CD1c-positive myeloid dendritic cell (primary cell): ENCODE measurements around the gene TMPRSS4.

Experiments used
- DNase-seq: peaks from one replicate; pipeline ENCODE4 v3.0.0-alpha.2; 2016; ENCODE audit errors: extremely low spot score

The TMPRSS4 gene, protein sequence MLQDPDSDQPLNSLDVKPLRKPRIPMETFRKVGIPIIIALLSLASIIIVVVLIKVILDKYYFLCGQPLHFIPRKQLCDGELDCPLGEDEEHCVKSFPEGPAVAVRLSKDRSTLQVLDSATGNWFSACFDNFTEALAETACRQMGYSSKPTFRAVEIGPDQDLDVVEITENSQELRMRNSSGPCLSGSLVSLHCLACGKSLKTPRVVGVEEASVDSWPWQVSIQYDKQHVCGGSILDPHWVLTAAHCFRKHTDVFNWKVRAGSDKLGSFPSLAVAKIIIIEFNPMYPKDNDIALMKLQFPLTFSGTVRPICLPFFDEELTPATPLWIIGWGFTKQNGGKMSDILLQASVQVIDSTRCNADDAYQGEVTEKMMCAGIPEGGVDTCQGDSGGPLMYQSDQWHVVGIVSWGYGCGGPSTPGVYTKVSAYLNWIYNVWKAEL

DNA sequence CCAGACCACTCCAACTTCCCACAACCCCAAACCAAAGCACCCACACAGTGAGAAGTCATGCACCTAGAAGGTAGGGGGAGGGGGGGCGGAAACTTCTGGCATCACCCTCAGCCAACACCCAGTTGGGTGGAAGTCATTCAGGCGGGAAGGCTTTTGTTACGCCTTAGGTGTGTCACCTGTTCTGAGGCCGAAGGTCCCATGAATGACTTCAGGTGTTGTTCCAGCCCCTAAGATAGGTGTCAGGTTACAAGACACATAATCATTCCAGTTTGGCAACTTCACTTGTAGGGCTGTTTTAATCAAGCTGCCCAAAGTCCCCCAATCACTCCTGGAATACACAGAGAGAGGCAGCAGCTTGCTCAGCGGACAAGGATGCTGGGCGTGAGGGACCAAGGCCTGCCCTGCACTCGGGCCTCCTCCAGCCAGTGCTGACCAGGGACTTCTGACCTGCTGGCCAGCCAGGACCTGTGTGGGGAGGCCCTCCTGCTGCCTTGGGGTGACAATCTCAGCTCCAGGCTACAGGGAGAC is at the start of gene TMPRSS4:
Gene TMPRSS4 (plus strand): TSS at position 325 of the 528 bp plus-strand sequence. CDS start 225 bp downstream, outside the sequence.
- no peak for DNase-seq

DNA sequence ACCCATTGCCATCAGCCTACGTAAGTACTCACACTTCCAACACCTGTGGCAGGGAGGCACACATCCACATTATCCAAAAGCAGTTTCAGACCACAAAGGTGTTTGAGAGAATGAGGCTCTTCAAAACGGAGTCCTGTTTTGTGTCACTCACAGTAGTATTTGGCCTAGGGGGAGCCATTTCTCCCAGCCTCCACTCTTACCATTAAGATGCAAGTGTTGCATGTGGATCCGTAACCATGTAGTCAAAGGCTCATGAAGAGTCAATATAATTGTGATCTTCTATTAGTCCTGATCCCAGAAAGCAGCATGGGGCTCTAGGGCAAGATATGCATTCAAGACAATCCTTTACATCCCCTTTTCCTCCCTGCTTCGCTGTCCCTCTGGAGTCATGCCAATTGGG is 49.2 kb upstream of the TMPRSS4 start:
- DNase-seq, result no peak

DNA sequence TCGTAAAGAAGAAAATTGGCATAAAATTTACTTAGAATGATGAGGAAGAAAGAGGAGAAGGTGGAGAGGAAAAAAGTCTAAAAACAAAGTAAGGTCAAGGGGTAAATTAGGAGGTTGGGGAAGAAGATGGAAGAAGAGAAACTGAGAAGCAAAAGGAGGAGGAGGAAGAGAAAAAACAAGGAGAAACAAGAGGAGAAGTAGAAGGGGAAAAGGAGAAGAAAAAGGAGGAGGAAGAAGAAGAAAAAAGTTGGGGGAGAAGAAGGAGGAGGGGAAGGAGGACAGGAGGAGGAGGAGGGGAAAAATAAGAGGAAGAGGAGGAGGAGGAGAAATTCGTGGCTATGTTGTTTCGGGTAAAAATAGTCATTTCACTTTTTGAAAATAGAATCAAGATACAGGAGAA is 48.3 kb upstream of the TMPRSS4 start:
- DNase-seq, result no peak

- DNase-seq, result no peak
Observed at GRCh38 chr11:118033443-118033842, 43.4 kb upstream of the TMPRSS4 start.

GRCh38 chr11:118042141-118042540 is 34.7 kb upstream of the TMPRSS4 start:
- no peak for DNase-seq

DNA sequence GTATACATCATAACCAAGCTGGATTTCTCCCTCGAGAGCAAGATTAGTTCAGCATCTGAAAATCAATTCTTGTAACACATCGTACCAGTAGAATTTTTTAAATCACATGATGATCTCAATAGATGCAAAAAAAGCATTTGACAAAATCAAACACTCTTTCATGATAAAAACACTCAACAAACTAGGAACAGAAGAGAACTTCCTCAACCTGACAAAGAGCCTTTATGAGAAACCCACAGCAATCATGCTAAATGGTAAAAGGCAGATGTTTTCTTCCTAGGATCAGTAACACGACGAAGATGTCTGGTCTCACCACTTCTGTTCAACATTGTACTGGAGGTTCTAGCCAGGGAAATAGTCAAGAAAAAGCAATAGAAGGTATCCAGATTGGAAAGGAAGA is 34.1 kb upstream of the TMPRSS4 start:
- no peak for DNase-seq

DNA sequence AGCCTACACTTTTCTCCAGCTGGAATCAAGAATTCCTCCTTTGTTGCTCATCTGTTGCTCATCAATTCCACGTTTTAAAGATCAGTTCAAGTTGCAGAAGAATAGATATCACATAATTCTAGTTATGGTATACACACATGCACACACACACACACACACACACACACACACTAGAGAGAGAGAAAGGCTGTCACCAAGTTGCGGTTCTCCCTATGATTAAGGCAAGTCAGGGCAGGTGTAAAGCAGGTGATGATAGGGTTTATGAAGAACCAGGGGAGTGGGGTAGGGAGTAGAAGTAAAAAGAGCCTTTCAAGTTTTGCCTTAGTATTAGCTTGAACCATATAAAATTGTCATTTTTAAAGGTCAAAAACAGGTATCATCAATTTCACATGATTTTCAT is 31.7 kb upstream of the TMPRSS4 start:
- DNase-seq, result no peak

DNA sequence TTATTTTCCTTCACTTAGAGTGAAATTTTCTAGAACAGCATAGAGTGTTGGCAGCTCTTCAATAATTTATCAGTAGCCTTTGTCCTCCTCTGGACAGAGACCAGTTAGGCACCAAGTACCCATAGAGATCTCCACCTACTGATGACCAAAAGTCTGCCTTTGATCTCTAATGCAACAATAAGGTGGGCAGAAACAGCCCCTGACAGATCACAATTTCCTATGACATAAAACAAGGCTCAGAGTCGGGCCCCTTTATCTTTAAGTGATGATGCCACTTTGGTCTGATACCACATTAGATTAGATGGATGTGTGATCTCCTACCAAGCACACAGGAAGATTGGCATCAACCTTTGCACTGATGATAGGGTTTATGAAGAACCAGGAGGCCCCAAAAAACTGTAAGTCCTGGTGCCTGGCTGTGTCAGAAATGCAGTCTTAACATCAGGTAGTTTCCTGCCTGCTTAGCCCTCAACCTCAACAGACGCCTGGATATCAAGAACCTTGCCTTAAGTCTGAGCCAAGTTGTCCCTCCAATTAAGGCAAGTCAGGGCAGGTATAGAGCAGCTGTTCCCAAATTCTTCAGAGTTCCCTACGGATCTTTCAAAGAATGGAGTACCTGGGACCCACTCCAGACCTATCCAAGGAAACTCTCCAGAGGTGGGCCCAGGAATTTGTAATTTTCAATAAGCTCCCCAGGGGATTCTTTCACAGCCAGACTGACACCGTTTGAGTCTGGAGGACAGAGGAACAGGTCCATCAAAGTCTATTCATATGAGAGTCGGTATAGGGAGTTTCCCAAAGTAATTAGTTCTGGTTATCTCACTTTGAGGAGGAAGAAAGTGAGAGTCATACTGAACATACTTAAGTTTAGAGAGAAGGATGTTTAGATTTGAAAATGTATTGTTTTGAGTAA is 30.6 kb upstream of the TMPRSS4 start:
- DNase-seq, result no peak

DNA sequence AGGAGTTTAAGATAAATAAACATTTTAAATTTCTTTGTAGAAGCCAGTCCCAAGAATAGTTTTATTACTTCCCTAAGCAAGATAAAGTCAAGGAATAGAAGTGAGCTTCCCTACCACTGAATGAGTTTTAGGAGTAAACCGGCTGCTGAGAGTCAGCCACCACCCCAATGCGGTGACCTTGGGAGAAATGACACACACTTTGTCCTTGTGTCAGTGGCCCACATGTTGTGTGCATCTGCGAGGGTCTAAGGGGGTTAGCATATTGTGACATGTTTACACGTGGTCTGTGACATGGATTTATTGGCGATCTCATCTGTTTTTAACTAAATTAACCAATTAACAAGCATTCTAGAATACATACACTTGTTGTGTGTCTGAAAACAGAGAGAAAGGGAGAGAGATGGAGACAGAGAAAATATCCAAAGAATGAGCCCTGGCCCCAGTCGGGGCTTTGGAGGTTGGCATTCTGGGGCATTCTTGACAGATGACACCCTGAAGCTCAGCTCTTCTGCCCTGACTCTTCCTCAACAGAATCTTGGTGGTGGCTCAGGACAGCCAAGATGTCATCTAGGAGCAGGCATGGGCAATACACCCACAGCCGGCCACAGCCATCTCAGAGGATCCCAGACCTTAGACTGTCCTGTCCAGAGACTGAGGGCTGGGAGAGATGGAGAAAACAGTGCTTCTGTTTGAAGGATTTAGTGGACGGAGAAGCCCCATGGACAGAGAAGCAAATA is 29.7 kb upstream of the TMPRSS4 start:
- no peak for DNase-seq

DNA sequence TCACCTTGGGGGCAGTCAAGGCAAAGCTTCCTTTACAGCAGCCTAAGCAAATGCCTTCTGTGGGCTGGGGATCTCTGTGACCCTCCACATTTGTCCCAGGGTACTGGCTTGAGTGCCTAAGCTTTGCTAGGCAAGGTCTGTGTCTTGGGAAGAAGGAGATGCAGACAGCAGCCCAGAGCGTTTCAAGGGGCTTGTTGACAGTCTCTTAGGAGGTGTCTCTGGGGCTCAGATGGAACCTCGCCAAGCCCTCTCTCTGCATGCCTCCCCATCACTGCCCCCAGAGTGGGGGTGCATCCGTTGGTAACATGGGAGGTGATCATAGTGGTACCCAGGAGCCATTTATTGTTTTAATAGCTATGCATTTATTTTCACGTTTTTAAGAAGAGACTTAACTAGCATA is 29.1 kb upstream of the TMPRSS4 start:
- DNase-seq, result no peak

DNA sequence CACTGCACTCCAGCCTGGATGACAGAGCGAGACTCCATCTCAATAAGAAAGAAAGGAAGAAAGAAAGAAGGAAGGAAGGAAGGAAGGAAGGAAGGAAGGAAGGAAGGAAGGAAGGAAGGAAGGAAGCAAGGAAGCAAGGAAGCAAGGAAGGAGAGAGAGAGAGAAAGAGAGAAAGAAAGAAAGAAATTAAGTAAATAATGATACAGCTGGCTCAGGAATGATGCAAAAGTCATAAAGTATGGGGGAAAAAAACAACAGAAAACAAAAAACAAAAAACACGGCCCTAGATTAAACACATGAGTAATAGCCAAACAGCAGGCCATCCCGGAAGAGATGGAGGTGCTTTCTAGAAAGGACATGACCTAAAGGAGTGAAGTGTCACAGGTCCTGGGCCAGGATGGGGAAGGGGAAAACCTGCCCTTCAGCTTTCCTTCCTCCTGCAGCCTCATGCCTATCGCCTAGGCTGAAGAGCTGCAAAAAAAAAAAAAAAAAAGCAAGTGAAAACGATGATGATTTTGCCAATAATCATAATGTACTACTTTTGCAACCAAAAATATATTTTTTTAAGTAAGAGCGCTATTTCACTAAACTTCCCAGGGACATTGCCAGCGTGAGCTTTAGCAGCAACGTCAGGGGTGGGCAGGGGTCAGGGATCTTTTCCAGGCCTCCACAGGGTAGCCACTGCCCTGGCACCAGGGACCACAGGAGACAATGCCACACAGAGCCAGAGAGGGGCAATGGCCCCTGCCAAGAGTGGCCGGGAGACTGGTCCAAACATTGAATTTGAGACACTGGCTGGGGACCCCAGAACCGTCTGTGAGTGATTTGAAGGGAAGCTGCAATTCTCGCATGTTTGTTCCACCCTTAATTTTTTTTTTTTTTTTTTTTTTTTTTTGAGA is 28.2 kb upstream of the TMPRSS4 start:
- DNase-seq, result no peak

- no peak for DNase-seq
Observed at GRCh38 chr11:118049771-118050170, 27.1 kb upstream of the TMPRSS4 start.

- DNase-seq, result no peak
Observed at GRCh38 chr11:118050208-118050891, 26.5 kb upstream of the TMPRSS4 start.

DNA sequence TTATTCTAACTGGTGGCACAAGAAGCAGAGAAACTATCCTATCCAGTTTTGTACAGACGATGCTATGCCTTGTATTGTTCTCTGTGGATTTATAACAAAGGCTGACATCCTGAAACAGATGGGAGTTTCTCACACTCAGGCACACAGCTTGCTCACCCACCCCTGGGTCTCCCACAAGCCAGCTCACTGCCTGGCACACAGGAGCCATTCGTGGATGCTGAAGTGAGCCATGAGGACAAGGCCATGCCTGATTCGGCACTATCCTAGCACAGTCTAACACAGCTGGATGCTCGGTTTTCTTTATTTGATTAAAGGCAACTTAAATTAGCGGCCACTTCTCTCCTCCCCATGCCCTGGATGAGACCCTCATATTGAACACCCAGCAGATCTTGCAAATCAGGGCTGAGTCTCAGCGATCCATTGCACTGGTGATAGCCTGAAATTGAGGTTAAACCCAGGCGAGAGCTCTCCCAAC is 25.7 kb upstream of the TMPRSS4 start:
- no peak for DNase-seq

DNA sequence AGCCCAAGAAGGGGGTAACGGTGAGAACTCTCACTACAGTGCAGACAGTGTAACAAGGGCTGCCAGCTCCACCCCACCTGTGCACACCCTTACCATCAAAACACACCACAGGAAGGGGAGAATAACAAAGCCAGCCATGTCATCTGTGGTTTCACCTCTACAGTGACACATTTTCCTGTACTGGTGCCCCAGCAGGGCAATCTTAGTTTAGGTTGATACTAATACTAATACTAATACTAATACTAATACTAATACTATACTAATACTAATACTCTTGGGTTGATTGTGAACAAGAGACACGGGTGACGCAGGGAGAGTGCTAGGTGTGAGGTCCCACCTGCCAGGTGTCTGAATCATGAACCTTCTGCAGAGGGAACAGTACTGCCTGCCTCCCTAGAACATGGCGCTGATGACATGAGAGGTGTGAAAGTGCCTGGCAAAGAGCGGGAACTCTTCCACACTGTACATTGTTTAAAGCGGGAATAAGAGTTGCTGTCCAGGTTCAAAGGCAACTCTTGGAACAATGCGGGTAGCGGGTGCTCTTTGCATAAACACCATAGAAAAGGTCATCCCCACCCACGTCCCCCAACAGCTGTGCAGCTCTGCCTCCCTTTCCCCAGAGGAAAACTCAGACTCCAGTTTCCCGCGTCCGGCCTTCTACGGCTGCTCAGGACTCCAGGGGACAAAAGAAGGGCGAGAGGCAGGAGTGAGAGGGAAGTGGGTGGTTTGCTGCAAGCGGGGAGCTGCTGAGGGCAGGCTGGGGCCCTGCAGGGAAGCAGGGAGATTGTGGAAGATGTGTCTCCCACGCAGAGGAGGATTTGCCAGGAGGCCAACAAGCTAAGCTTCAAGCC is 25.0 kb upstream of the TMPRSS4 start:
- peak; percentile 40 for DNase-seq

- no peak for DNase-seq
Observed at GRCh38 chr11:118052581-118053206, 24.2 kb upstream of the TMPRSS4 start.

DNA sequence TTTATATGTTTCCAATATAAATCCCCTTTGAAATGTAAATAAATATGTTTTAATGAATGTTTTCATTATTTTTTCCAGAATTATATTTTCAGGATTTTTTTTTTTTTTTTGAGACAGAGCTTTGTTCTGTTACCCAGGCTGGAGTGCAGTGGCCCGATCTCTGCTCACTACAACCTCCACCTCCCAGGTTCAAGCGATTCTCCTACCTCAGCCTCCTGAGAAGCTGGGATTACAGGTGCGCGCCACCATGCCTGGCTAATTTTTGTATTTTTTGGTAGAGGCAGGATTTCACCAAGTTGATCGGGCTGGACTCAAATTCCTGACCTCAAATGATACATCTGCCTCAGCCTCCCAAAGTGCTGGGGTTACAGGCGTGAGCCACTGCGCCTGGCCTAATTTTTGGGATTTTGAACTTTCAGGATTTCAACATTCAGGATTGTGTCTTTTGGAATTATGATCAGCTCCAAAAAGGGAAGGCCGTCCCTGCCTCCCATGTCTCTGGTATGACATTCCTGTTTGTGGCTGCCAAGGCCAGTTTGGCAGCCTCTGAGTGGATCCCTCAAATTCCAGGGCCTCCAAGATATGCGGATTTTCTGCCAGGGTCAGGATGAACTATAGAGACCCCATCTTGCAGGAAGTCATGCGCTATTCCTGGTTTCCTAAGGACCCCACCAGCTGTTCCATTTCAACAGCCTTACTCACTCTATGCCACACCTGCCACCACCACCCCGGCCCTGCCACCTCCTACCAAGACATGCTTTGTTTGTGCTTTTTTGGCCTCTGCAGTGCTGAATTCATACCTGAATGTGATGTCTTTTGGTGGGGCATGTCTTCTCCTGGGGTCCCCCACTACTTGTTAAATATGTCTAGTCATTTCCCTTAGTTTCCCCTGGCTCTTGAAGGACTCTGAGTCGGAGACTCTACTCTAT is 21.9 kb upstream of the TMPRSS4 start:
- no peak for DNase-seq
